Natural killer cell (primary cell): ENCODE data around the gene CHIT1. TPM values are rescaled to one million over a fixed set of nuclear protein-coding genes. Genes with fewer than 3 reads are reported as not detected.
"Not testable (repeated sequence)": the region's sequence is repeated elsewhere in the genome, so short reads cannot be mapped to it uniquely, and the experiment has no call there.

ENCODE experiments used
- ATAC-seq, 3 donors: fragments of 150-1000 bp in 2 of 3; fragments of 200-7000 bp in 1 of 3; cut with Tn5 transposase; 1 replicate in 1 of 3; 2 replicates in 2 of 3; pipeline ENCODE4 v1.10.0; 2021; ENCODE audit warnings: mild to moderate bottlenecking in 2 of 3, moderate library complexity in 2 of 3
- DNase-seq, 2 donors: peaks; one replicate each; pipeline versions ENCODE4 v3.0.0 to v3.0.0-alpha.2; 2013 to 2021; ENCODE audit warnings: mixed read lengths in 1 of 2
- H3K27ac ChIP-seq: one replicate; pipeline ENCODE4 v1.5.1; 2013; ENCODE audit warnings: mild to moderate bottlenecking, low read length
- H3K27me3 ChIP-seq: one replicate; pipeline ENCODE4 v1.6.1; 2013; ENCODE audit warnings: low read length; ENCODE audit not compliant: control insufficient read depth, insufficient read depth
- H3K36me3 ChIP-seq: one replicate; pipeline ENCODE4 v1.6.1; 2013; ENCODE audit warnings: low read length; ENCODE audit not compliant: control insufficient read depth, insufficient read depth
- H3K4me1 ChIP-seq: one replicate; pipeline ENCODE4 v1.6.1; 2013; ENCODE audit warnings: low read length; ENCODE audit not compliant: control insufficient read depth, insufficient read depth
- H3K4me3 ChIP-seq: one replicate; pipeline ENCODE4 v1.5.1; 2013; ENCODE audit warnings: low read length
- H3K9me3 ChIP-seq: one replicate; pipeline ENCODE4 v1.6.1; 2013; ENCODE audit warnings: low read length; ENCODE audit not compliant: control insufficient read depth, insufficient read depth
- H3K27ac Mint-ChIP-seq, 2 donors: one replicate each; pipeline ENCODE4 v1.8.0; 2022; ENCODE audit warnings: mild to moderate bottlenecking in 2 of 2, mixed read lengths in 2 of 2, moderate library complexity in 1 of 2
- H3K27me3 Mint-ChIP-seq, 2 donors: one replicate each; pipeline ENCODE4 v1.8.0; 2022; ENCODE audit warnings: low read depth in 2 of 2, mixed read lengths in 2 of 2
- H3K36me3 Mint-ChIP-seq: one replicate; pipeline ENCODE4 v1.8.0; 2022; ENCODE audit warnings: mixed read lengths
- H3K4me1 Mint-ChIP-seq, 2 donors: one replicate each; pipeline ENCODE4 v1.8.0; 2022; ENCODE audit warnings: mixed read lengths in 2 of 2
- H3K4me3 Mint-ChIP-seq: one replicate; pipeline ENCODE4 v1.8.0; 2022; ENCODE audit warnings: mild to moderate bottlenecking, moderate library complexity, mixed read lengths
- H3K9me3 Mint-ChIP-seq, 2 donors: one replicate each; pipeline ENCODE4 v1.8.0; 2022; ENCODE audit warnings: mixed read lengths in 2 of 2
- WGBS: methylation state at CpG from one replicate; pipeline ENCODE4 v1.1.7; 2013; ENCODE audit warnings: missing lambda C conversion rate; ENCODE audit not compliant: insufficient coverage; 5-methylcytosine and 5-hydroxymethylcytosine counted together
- intact Hi-C: fragments of 100-400 bp; cut with micrococcal nuclease; formaldehyde crosslinking; loops from one replicate; pipeline ENCODE4 v1.14.2; 2022
- total RNA-seq, 4 donors: library from RNA; stranded (reverse); fragments of 120-200 nt in 1 of 4; gene quantifications; one replicate each; pipeline versions ENCODE4 v1.2.3 to v1.2.4, GENCODE V29; 2013 to 2022
- TF ChIP-seq, protein P1 (sequence below): fragments of 200-600 bp; IDR thresholded peaks from one replicate; pipeline ENCODE4 v1.8.0; 2022; ENCODE audit warnings: antibody characterized with exemption

The CHIT1 gene
- total RNA-seq, 3 donors from 2014 or later (not counting 1 experiment from before 2014, with no cell fraction given): 0.07 to 2.2 TPM; not detected in 1

DNA sequence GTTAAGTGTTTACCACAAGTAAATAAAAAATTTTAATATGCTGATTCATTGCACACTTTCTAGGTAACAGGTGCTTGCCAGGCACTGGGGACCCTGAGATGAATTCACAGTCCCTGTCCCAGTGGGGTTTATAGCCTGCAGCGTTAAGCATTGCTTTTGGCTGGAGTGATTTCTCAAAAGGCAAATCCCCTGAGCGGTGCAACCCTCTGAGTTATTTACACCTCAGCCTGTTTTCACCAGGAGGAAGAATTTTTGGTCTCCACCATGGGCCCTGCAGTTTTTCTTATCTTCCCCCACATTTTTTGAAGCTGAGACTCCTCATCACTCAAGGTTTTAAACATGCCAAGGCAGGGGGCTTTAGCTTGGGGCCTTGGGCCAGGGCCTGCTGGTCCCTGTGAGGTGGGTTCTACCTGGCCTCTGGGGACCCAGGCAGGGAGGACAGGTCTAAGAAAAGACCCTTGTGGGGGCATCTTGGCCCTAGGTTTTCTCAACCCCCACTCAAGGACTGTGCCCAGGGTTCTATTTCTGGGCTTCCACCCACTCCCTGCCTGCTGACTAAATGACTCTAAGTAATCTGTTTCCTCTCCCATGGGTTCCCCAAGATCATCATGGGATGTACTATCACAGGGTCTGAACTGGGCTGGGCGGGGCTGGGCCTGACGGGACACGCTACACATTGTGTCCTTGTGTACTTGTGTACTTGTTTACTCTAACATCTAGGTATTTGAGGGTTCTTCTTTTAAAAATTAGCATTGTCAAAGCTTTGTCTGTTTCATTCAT lies 10.2 kb upstream of the CHIT1 start:
- Histone ChIP-seq H3K27ac (no peak overlapping the region), H3K4me3 (no peak overlapping the region), H3K27me3 (peaks cover 5% of the 10 kb centered on the region), H3K36me3 (no peaks in the 10 kb centered on the region), H3K4me1 (no peaks in the 10 kb centered on the region), H3K9me3 (peaks cover 24% of the 10 kb centered on the region)
- DNase-seq: no peak
- peaks cover 31 to 42% of the 10 kb centered on the region in 2 donors for H3K27me3 Mint-ChIP-seq
- H3K36me3 Mint-ChIP-seq: peaks cover 12% of the 10 kb centered on the region
- TF ChIP-seq, protein P1, sequence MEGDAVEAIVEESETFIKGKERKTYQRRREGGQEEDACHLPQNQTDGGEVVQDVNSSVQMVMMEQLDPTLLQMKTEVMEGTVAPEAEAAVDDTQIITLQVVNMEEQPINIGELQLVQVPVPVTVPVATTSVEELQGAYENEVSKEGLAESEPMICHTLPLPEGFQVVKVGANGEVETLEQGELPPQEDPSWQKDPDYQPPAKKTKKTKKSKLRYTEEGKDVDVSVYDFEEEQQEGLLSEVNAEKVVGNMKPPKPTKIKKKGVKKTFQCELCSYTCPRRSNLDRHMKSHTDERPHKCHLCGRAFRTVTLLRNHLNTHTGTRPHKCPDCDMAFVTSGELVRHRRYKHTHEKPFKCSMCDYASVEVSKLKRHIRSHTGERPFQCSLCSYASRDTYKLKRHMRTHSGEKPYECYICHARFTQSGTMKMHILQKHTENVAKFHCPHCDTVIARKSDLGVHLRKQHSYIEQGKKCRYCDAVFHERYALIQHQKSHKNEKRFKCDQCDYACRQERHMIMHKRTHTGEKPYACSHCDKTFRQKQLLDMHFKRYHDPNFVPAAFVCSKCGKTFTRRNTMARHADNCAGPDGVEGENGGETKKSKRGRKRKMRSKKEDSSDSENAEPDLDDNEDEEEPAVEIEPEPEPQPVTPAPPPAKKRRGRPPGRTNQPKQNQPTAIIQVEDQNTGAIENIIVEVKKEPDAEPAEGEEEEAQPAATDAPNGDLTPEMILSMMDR: no peak
- intact Hi-C loops: no loop called here
- no peaks in the 10 kb centered on the region for H3K4me1 Mint-ChIP-seq
- H3K9me3 Mint-ChIP-seq: peaks cover 5 to 14% of the 10 kb centered on the region in 2 donors
- ATAC-seq: no peak
- no peak overlapping the region for H3K4me3 Mint-ChIP-seq
- 73% methylated on average over 5 of the region's 5 CpGs for WGBS
- no peak overlapping the region for H3K27ac Mint-ChIP-seq

DNA sequence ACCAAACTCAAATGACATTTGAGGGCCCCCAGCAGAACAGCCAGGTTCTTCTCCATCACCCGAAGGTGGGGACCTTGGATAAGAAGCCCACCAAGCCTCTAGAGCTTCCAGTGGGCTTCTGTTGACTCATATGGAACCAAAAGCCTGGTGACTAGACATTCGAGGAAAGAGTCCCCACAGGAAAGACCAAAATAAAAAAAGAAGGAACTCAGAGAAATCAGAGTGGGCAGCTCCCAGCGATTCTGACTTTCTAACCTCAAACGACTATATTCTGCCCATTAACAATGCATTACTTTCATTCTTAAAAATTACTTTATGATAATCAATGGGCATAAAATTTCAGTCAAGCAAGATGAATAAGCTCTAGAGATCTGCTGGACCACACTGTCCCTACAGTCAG lies 9.6 kb upstream of the CHIT1 start:
- no peak for ATAC-seq
- TF ChIP-seq, protein P1: no peak
- 21% methylated on average over 4 of the region's 4 CpGs for WGBS
- H3K9me3 ChIP-seq: peaks cover 26% of the 10 kb centered on the region
- no peaks in the 10 kb centered on the region for H3K36me3 ChIP-seq
- H3K9me3 Mint-ChIP-seq: peaks cover 5 to 16% of the 10 kb centered on the region in 2 donors
- H3K27ac Mint-ChIP-seq: no peak overlapping the region
- H3K27me3 ChIP-seq: peaks cover 5% of the 10 kb centered on the region
- no peak for DNase-seq
- intact Hi-C loops: no loop called here
- H3K36me3 Mint-ChIP-seq: peaks cover 19% of the 10 kb centered on the region
- H3K27me3 Mint-ChIP-seq: peaks cover 31 to 38% of the 10 kb centered on the region in 2 donors
- H3K27ac ChIP-seq: no peak overlapping the region
- H3K4me1 ChIP-seq: no peaks in the 10 kb centered on the region
- H3K4me1 Mint-ChIP-seq: no peaks in the 10 kb centered on the region
- no peak overlapping the region for H3K4me3 ChIP-seq
- no peak overlapping the region for H3K4me3 Mint-ChIP-seq

DNA sequence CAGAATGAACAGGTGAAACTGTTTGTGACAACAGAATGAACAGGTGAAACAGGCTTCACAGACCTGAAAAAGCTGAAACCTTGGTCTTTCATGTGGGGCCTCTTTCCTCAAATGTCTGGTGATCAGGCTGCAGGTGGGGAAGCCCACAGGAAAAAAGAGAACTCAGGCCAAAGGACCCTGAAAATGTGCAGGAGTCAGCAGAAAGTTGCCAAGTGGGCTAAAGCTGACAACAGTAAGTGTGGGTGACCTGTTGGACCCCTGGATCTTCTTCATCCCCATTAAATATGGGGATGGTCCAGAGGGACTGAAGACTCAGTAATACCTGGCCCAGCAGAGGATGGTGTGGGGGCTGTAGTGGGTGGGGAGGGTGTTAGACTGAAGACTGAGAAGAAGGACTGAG lies 9.1 kb upstream of the CHIT1 start:
- no peak for ATAC-seq
- Mint-ChIP-seq H3K27ac (no peak overlapping the region), H3K27me3 (peaks cover 32 to 38% of the 10 kb centered on the region in 2 donors), H3K36me3 (peaks cover 24% of the 10 kb centered on the region), H3K9me3 (peaks cover 10 to 21% of the 10 kb centered on the region in 2 donors), H3K4me3 (no peak overlapping the region), H3K4me1 (no peaks in the 10 kb centered on the region)
- no peaks in the 10 kb centered on the region for H3K4me1 ChIP-seq
- H3K9me3 ChIP-seq: peaks cover 30% of the 10 kb centered on the region
- intact Hi-C loops: no loop called here
- H3K27me3 ChIP-seq: peaks cover 5% of the 10 kb centered on the region
- H3K4me3 ChIP-seq: no peak overlapping the region
- TF ChIP-seq, protein P1: no peak
- H3K27ac ChIP-seq: no peak overlapping the region
- no peak for DNase-seq
- no peaks in the 10 kb centered on the region for H3K36me3 ChIP-seq

DNA sequence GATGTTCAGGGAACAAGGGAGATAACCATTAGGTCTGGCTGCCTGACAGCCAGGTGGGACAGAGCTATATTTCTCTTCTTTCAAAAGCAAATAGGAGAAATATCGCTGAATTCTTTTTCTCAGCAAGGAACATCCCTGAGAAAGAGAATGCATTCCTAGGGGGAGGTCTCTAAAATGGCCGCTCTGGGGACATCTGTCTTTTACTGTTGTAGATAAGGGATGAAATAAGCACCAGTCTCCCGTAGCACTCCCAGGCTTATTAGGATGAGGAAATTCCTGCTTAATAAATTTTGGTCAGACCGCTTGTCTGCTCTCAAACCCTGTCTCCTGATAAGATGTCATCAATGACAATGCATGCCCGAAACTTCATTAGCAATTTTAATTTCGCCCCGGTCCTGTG lies 5.4 kb upstream of the CHIT1 start:
- 88% methylated on average over 6 of the region's 7 CpGs for WGBS
- not testable (repeated sequence) for H3K27me3 ChIP-seq
- H3K9me3 Mint-ChIP-seq: peaks cover 10 to 21% of the 10 kb centered on the region in 2 donors

More for the DNA sequence above, 5.4 kb upstream of the CHIT1 start:
- Mint-ChIP-seq H3K27me3 (peaks cover 23 to 33% of the 10 kb centered on the region in 2 donors), H3K36me3 (peaks cover 24% of the 10 kb centered on the region)
- peaks cover 32% of the 10 kb centered on the region for H3K9me3 ChIP-seq
- H3K27ac ChIP-seq, DNase-seq, intact Hi-C loops, H3K4me1 ChIP-seq, H3K27ac Mint-ChIP-seq, ATAC-seq, H3K4me3 Mint-ChIP-seq, H3K4me1 Mint-ChIP-seq, H3K4me3 ChIP-seq, H3K36me3 ChIP-seq: not testable (repeated sequence)
